ENCODE data around the gene MOB3B.

MOB3B gene

DNA sequence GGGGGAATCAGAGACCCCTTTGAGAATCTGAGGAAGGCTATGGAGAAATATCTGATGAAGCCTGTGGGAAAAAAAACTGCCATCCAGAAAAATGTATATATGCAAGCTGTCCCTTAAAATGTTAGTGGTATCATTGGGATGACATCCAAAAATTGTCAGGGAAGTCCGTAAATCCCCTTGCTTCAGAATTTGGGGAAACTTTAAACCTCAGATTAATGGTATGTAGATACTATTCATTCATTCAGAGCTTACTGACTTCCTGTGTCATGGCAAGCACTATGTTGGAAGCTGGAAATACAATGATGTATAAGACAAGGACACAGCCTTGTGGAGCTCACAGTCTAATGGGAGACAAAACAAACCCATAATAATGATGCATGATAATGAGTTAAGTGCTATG, 10.9 kb upstream of the MOB3B start:
- DNase-seq (ENCODE audit: low read depth): no peak

DNA sequence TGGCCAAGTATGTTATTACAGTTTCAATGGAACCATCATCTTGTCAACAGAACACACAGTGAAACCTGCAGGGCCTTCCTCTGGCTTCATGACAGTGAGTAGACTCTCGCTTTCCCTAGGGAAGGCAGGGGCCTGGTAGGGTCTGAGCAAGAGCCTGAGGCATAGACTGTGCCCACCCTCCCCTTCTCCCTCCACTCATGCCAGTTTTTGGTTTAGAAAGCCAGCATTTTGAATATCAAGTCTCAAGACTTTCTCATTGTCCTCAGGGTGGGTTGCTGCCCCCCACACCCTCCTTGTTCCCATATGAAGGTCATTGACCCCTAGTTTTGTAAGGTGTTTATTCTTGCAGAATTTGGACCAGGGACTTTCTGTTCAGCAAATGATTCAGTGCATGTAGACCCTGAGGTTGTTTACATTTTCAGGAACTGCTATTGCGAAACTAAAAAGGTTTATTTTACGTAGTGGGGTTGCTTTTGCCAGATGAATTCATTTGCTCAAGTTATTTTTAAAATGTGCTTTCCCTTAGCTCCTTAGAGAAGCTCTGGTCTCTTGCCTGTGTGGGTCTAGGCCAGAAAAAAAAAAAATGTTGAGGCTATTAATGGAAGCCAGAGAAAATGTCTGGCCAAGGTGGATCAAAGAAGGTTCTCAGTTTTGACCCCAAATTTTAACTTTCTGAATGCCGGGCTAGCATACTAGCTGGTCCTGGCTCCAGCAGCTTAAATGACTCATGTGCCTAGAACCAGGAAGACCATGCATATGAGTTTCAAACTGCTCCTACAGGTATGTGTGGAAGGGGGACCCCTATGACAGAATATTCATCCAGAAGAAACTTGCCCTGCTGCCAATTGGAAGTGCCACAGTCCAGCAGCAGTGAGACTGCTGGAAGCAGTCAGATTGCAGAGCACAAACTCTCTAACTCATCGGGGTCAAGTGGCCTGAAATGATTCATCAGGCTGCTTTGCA, 10.1 kb upstream of the MOB3B start:
- DNase-seq (ENCODE audit: low read depth): peak; percentile 84

DNA sequence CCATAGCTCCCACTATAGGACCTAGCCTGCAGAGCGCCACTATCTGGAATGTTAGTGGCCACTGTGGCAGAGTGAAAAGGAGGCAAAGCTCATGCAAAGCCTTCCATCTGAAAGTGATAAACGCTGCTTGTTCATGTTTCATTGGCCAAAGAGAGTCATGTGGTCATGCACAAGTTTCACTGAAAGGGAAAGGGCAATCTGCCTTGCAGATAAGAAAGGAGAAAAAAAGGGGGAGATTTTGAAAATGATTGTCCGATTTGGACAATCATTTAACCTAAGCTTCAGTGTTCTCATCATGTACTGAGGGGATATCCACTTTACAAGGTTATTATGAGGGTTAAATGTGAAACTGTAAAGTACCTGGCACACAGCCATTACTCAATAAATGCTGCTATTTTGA, 9.0 kb upstream of the MOB3B start:
- no peak for DNase-seq (ENCODE audit: low read depth)

GRCh38 chr9:27537756-27538155, 8.1 kb upstream of the MOB3B start:
- DNase-seq (ENCODE audit: low read depth): no peak

GRCh38 chr9:27537027-27537435, 7.4 kb upstream of the MOB3B start:
- DNase-seq (ENCODE audit: low read depth): no peak

DNA sequence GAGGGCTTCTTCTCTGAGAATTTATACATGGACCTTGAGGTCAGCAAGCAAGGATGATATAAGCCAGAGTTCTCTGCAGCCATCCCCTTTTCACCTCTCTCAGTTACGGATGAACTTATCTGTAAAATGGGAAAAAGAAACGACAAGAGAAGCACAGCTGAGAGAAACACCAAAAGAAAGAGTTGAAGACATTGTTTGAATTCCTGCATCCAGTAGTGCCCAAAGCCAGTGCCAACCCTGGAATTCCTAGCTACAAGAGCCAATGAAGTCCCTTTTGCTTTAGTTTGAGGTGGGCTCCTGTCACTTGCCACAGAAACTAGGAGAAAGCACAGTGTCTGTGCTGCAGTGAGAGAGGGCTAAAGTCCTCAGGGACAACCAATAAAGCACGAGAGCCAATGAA, 6.6 kb upstream of the MOB3B start:
- DNase-seq (ENCODE audit: low read depth): no peak

GRCh38 chr9:27535701-27536118, 6.1 kb upstream of the MOB3B start:
- no peak for DNase-seq (ENCODE audit: low read depth)

GRCh38 chr9:27534658-27535209, 5.1 kb upstream of the MOB3B start:
- no peak for DNase-seq (ENCODE audit: low read depth)

GRCh38 chr9:27534131-27534530, 4.5 kb upstream of the MOB3B start:
- DNase-seq (ENCODE audit: low read depth): no peak

DNA sequence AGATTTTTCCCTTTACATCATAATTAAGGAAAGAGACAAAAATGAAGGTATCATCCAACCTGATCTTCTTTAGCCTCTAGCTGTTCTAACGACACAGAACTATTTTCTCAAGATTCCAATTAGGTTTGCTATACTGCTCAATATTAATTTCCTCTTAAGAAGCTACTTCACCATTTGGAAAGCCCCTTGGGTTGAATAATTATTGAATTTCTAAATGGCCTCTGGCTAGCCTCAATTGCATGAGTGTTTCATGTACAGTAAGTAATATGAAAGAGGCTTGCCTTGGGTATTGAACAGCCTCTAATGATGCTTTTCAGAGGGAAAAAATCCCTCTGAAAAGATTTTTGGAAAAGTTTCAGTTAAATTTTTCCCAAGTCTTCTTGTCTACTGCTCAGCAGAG, 3.7 kb upstream of the MOB3B start:
- no peak for DNase-seq (ENCODE audit: low read depth)

GRCh38 chr9:27532046-27532445, 2.4 kb upstream of the MOB3B start:
- DNase-seq (ENCODE audit: low read depth): no peak

GRCh38 chr9:27530915-27531755, 1.5 kb upstream of the MOB3B start:
- no peak for DNase-seq (ENCODE audit: low read depth)

DNA sequence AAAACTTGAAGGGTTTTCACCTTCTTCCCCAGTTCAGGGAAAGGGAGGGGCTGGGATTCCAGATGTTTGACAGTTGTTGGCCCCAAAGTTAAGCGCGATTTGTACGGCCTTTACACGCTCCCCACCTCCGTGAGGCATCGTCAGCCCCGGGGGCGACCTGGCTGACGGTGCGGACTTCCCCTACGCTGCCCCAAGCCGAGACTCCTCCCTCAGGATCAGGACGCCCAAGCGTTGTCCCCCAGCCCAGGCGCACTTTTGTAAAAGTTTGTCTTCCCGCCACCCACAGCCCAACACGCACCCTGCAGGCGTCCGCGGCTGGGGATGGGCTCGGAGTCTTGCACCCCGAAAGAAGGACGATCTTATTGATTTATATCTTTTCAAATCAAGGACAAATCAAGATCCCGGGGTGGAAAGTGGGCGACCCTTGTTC, 713 bp downstream of the MOB3B start:
- DNase-seq (ENCODE audit: low read depth): no peak

- DNase-seq (ENCODE audit: low read depth): no peak
Measured at GRCh38 chr9:27528076-27528885, 1.3 kb downstream of the MOB3B start.

GRCh38 chr9:27527702-27528075, 1.9 kb downstream of the MOB3B start:
- DNase-seq (ENCODE audit: low read depth): no peak

- no peak for DNase-seq (ENCODE audit: low read depth)
Measured at GRCh38 chr9:27524236-27524635, 5.4 kb downstream of the MOB3B start, which contains the start of gene IFNK. Gene IFNK, plus strand, starts transcription at chr9:27524290. Its CDS starts 47 bp downstream, at chr9:27524337.

DNA sequence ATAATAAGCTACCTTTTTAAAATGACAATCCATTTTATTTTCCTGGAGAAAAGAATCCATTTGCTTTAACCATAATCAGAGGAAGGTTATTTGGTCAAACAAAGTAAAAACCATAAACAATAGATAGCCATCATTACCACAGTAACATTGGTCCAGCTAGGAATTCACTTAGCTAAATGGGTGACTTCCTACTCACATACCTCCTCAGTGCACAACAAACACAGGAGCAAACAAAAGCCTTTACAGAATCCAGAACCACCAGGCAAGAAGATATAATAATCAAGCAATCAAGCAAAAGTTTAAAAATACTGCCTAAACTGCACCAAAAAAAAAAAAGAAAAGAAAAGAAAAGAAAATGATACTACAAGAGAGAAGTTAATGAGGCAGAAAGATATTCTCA, 6.5 kb downstream of the MOB3B start:
- no peak for DNase-seq (ENCODE audit: low read depth)

GRCh38 chr9:27520986-27521385, 8.6 kb downstream of the MOB3B start:
- DNase-seq (ENCODE audit: low read depth): no peak

GRCh38 chr9:27519466-27520465, 9.8 kb downstream of the MOB3B start:
- no peak for DNase-seq (ENCODE audit: low read depth)

GRCh38 chr9:27518809-27519208, 10.8 kb downstream of the MOB3B start:
- DNase-seq (ENCODE audit: low read depth): no peak
